ENCODE measurements around the gene TAL1. TPM values are rescaled to one million over a fixed set of nuclear protein-coding genes. Genes with fewer than 3 reads are reported as not detected.
"Not testable (repeated sequence)": the region's sequence is repeated elsewhere in the genome, so short reads cannot be mapped to it uniquely, and the experiment has no call there.

Gene TAL1
- polyA plus RNA-seq, 4 donors = 4.8 to 5.5 (median 5.2) TPM

DNA sequence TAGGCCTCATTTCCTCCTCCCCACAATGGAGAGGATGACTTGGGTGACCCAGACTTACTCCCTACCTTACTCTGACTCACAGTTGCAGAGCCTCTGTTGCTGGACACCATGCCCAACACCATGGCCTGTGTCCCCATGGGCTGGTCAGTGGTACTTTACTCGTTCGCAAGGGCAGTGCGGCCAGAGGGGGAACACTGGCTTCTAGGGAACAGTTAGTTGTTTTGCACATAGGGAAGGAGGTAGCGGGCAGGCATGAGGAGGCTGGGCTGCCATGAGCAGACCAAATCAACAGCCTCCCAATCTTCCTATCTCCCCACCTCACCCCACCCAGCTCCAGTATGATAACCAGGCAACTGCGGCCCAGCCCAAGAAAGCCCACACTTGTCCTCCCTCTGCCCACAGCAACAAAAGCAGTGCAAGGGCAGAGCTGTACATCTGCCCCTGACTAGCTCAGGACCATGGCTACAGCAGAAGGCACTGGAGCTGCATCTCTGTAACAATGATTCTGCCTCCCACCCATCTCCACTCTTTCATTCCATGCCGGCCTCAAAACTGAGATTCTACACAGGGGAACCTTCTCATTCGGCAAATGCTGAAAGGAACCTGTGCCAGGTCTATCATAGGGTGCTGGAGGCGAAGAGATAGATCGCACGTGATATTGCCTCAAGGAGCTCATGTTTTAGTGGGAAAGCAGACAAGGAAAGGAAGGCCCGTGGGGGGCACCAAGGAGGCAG lies 18.6 kb downstream of the TAL1 start:
- DNase-seq (ENCODE audit: low read depth in 4 of 4, low spot score in 2 of 4) = no peak

DNA sequence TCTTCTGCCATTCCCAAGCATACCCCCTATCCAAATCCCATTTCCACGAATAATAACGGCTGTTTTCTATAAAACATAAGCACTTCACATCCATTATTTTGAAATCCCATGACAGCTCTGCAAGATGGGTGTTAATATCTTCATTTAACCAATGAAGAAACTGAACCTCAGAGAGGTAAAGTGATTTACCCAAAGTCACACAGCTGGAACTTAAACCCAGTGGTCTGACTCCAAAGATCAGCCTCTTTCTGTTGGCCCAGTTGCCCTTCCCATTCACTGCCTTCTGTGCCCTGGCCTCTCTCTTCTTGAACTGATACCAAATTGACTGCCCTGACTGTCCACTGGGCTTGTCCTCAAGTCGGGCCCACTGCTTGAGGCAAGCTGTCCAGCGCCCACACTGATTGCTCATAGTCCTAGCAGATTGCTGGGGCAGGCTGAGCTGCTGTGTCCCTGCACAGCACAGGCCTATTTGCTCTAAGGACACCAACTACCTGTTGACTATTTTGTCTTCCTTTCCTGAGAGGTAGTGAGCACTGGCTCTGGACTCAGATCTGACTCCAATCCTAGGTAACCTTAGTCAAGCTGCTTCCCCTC lies 19.3 kb downstream of the TAL1 start:
- DNase-seq (ENCODE audit: low read depth in 4 of 4, low spot score in 2 of 4) = no peak

DNA sequence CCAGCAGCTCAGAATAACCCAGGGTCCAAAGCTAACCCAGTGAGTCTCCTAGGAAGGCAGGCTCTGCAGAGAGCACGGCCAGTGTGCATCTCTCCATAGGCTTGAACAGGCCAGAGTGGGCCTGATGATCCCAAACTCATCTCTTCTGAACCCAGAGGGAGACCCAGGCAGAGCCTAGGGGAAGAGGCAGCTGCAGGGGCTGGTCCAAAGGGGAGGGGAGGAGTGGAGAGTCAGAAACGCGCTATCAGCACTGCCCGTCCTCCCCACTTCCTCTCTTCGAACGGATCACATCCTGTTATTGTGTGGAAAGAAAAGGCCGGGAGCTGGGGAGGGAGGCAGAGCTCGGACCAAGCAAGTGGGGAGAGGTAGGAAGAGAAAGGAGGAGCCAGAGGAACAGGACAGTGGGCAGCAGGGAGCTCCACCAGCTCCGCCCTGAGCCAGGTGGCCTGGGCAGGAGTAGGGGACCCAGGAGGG lies 20.2 kb downstream of the TAL1 start:
- no peak for DNase-seq (ENCODE audit: low read depth in 4 of 4, low spot score in 2 of 4)

DNA sequence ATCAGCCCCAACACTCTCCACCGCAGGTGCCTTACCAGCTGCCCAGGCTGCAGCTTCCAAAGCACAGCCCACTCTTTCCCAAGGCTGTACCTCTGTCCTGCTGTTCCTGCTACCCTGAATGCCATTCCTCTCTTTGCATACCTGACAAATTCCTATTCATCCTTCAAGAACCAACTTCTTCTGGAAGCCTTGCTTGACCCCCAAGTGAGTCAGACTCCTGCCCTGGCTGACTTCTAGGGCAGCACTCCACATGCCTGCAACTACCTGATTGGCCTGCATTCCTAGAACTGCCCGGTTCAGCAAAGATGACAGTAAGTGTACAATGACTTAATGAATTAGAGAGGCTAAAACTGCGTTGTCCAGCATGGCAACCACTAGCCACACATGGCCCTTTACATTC lies 21.4 kb downstream of the TAL1 start:
- no peak for DNase-seq (ENCODE audit: low read depth in 4 of 4, low spot score in 2 of 4)

DNA sequence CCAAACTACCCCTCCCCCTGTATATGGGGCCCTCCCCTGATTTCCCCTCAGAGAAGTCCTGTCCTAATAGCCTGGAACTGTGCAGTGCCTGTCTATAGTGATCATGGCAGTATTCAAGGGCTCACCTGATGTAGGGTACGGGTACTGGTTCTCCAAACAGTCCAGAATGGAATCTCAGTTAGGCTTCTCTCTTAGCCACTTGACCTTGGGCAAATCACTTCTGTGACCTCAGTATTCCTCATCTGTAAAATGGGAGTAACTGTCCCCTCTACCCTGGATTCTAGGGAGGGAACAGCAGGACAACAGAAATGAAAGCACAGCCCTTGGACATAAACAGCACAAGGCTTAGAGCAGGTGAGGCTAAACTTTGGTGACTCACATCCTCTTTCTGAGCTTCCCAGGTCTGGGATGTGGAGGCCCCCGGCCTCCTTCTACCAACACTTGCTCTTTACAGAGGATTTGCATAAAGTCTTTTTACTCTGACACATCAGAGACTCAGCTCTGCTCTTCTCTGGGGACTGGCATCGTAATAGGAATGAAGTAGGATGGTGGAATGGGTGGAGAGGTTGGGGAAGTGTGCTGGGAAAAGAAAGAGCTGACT lies 22.2 kb downstream of the TAL1 start:
- DNase-seq (ENCODE audit: low read depth in 4 of 4, low spot score in 2 of 4) = no peak

DNA sequence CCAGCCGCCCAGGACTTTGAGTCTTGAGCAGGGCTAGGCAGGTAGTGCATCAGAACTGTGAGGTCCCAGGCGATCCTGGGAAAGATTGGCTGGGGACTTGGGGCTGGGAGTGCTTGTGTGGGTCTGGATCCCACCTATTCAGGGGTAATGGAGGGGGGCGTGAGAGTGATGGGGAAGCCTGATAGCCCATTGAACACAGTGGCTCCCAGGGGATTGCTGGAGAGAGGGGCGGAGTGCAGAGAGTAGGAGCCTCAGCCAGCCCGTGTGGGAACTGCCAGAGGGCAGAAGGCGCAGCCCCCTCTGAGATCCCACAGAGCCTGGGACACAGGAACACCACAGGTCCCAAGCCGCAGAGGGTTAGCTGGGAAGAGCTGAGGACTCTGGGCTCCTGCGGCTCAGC lies 22.9 kb downstream of the TAL1 start:
- no peak for DNase-seq (ENCODE audit: low read depth in 4 of 4, low spot score in 2 of 4)

DNA sequence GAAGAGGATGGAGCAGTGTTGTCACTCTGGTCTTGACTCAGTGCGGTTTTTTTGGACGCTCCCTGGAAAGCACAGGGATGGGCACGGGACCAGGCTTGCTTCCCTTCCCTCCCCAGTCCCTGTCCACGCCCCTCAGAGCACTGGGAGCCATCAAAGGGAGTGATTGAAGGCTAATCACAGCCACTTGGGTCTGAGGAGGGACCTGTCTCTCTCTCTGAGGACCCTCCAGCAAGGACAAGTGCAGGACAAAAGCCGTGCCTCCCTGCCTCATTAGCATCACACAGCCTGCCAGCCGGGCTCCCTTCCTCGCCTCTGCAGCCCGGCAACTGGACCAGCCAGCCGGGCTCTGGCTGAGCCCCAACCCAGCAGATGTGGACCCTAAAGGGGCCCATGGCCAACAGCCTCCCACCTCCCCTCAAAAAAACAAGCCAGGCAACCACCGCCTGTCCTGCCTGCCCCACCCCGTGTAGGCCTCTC lies 23.6 kb downstream of the TAL1 start:
- DNase-seq (ENCODE audit: low read depth in 4 of 4, low spot score in 2 of 4) = no peak

DNA sequence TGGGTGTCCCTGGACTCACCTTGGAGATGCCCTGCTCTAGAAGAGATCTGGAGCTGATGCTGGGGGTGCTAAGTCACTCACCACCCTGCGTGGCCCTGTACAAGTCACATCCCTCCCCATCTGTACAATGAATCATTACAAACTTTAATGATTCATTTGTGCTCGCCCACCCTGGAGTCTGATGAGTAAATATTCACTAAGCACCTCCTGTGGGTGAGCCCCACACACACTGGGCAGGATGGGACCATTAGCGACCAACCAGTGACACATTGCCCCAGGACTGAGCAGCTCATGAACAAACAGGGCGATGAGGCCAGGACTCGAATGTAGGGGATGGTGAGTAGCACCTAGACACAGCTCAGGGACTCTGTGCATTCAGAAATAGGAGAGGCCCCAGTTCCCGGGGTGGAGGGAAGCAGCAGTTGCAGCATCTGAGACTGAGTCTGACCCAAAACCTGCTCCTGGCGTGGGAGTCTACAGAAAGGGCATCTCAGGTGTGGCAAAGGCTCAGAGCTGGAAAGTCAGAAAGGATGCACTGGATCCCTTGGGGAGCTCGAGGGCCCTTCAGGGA lies 24.1 kb downstream of the TAL1 start:
- DNase-seq (ENCODE audit: low read depth in 4 of 4, low spot score in 2 of 4) = no peak

DNA sequence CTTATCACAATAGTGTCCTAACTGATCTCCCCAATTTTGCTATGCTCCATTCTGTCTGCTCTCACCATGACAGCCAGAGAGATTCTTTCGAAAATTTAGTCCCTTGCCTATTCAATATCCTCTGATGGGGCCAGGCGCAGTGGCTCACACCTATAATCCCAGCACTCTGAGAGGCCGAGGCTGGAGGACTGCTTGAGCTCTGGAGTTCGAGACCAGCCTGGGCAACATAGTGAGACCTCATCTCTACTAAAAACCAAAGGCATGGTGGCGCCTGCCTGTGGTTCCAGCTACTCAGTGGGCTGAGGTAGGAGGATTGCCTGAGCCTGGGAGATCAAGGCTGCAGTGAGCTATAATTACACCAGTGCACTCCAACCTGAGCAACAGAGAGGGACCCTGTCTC lies 26.1 kb downstream of the TAL1 start:
- no peak for DNase-seq (ENCODE audit: low read depth in 4 of 4, low spot score in 2 of 4)

DNA sequence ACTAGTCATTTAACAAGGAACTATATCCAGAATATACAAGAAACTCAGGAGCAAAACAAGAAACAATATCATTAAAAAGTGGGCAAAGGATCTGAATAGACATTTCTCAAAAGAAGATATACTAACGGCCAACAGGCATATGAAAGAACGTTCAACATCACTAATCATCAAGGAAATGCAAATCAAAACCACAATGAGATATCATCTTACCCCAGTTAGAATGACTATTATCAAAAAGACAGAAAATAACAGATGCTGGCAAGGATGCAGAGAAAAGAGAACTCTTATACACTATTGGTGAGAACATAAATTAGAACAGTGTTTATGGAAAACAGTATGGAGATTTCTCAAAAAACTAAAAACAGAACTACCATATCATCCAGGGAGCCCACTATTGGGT lies 28.5 kb downstream of the TAL1 start:
- not testable (repeated sequence) for DNase-seq (ENCODE audit: low read depth in 4 of 4, low spot score in 2 of 4)

DNA sequence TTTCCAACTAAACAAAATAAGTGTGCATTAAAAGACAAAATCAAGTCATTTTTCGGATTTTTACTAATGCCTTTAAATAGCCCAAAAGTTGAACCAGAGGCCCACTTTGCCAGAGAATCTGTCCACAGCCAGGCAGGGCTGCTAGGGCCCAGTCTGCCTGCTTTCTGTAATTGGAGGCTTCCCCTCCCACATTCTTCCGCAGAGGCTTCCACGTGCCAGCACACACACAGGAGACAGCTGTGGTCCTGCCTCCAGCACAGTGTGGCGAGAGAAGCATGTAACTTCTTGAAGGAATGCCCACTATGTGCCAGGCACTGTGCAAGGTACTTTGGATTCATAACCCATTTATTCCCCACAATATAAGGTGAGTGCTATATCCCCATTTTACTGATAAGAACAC lies 30.8 kb downstream of the TAL1 start:
- no peak for DNase-seq (ENCODE audit: low read depth in 4 of 4, low spot score in 2 of 4)

DNA sequence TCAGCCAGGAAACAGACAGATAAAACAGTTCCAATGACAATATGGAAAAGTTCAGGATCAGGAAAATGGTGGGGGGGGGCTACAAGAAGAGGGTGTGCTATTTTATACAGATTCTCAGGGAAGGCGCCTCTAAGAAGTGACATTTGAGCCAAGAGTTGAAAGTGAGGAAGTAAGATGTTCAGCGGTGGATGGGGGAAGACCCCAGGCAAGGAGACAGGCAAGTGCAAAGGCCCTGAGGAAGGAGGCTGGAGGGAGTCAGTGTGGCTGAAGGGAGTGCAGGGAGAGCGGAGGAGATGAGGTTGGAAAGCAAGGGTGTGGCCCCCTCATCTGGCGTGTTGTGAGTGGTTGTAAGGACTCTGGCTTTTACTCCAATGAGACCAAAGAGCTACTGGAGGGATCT lies 33.8 kb downstream of the TAL1 start:
- no peak for DNase-seq (ENCODE audit: low read depth in 4 of 4, low spot score in 2 of 4)

DNA sequence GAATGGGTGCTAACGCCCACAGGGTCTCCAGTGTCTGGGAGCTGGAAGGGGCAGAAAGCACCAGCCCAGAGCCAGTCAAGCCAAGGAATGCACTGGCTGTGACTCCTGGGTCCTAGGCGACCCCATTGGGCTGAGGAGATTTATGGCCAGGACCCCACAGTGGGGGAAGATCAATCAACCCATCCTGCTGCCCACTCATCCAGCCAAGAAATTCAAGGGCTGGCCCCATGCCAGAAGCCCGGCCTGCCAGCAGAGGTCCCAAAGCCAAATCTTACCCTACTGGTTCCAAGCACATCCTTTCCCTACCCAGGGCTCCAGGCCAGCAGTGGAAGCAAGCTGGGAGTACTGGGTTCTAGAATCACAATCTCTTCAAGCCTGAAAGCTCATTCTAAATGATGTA lies 35.4 kb downstream of the TAL1 start:
- DNase-seq (ENCODE audit: low read depth in 4 of 4, low spot score in 2 of 4) = no peak

DNA sequence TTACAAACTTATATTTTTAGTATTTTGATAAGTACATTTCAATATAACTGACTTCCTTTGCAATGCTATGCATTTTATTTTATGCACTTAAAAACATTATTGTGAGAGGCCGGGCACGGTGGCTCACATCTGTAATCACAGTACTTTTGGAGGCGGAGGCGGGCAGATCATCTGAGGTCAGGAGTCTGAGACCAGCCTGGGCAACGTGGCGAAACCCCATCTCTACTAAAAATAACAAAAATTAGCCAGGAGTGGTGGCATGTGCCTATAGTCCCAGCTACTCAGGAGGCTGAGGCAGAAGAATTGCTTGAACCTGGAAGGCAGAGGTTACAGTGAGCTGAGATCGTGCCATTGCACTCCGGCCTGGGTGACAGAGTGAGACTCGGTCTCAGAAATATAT lies 36.0 kb downstream of the TAL1 start:
- not testable (repeated sequence) for DNase-seq (ENCODE audit: low read depth in 4 of 4, low spot score in 2 of 4)

DNA sequence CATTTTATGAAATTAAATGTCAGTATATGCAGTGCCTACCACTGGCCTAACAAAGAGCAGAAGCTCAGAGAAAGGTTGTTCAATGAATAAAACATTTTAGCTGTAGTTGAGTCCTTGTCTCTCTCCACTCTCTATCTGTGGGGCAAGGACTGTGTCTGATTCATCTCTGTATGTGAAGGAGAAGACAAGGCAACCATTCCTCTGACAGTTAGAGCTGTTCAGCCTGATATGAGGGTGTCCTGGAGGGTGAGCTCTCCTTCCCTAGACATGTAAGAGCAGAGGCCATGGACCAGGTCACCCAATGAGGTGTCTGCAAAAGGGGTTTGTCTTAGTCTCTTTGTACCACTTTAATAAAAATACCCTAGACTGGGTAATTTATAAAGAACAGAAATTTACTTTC lies 37.7 kb downstream of the TAL1 start:
- no peak for DNase-seq (ENCODE audit: low read depth in 4 of 4, low spot score in 2 of 4)

DNA sequence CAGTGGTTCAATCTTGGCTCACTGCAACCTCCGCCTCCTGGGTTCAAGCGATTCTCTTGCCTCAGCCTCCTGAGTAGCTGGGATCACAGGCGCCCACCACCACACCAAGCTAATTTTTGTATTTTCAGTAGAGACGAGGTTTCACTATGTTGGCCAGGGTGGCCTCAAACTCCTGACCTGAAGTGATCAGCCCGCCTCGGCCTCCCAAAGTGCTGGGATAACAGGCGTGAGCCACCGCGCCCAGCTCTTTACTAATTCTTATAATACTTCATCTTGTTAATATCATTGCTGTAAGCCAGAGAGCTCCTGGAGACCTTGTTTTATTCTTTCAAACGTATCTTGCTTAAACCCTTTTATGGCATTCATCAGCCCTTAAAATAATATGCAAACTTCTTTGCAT lies 38.5 kb downstream of the TAL1 start:
- not testable (repeated sequence) for DNase-seq (ENCODE audit: low read depth in 4 of 4, low spot score in 2 of 4)

DNA sequence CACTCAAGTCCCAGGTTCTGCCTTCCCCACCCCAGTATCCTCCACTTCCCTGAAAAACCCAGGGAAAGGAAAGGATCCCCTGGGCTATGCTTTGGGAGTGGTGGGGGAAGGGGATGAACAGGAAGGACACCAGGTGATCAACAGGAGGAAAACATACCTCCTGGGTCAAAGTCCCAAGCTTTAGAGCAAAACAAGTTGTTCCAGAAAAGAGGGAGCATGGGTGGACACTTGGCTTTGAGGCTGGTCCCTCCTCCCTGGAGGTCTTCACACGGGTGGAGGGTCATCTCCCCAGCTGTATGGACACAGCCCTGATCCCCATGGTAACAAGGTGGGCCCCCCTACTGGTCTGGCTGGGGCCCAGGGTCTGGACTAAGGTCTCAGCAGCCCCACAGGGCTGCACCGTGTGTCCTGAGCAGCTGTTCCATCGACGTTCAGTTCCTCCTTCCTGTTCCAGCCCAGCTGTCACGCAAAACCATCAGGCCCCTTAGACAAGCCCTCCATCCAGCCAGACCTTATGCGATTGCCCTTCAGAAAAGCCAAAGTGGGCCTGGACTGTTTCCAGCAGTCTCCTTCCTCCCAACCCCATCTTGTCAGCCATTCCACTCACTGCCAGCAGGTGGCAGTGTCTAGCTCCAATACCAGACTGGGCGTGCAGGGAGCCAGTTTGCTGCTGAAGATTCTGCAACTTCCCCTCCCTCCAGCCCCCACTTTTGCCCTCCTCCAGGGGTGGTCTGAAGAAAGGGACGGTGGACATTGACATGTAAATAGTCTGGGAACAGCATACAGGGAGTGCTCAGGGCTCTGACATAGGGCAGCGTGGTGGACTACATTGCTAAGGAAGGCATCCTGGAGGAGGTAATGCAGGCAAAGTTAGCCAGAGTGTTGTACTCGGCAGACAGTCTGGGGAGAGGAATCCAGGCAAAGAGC lies 39.3 kb downstream of the TAL1 start:
- peak in 3 of 4 donors; percentile 56 to 75 (median 70) for DNase-seq (ENCODE audit: low read depth in 4 of 4, low spot score in 2 of 4)

DNA sequence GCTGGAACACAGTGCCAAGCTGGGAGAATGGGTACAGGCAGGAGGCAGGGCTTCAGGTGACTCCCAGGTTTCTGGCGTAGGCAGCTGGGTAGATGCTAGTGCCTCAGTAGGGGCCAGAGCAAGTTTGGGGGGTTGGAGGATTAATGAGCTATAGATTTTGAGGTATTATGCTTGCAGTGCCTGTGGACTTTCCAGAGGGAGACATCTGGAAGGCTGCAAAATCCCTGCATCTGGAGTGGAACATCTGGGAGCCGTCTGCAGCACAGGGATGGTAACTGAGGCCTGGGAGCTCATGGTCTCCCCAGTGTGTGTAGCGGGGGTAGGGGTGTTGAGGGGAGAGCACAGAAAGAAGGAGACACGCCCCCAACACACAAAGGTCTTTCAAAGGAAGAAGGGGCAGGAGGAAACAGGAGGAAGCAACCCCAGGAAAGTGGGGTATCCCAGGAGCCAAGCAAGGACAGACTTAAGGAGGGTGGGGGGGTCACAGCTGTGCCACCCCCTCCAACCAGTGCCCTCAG lies 40.0 kb downstream of the TAL1 start:
- DNase-seq (ENCODE audit: low read depth in 4 of 4, low spot score in 2 of 4) = no peak

DNA sequence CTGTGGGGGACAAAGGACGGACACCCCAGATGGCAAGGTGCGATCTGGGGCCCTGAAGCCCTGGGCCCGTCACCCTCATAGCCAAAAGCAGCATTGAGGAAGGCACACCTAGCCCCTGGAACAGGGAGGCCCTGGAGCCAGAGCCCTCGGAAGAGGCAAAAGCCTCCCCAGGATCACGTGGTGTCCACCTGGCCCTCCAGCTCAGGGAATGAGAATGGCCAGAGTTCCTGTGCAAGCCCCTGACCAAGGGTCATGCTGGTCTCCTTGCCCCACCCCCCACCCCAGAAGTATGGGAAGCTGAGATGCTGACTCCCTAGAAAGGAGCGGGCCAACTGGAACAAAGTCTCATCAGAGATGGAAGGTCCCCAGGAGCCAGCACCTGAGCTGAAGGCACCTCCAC lies 41.2 kb downstream of the TAL1 start:
- no peak for DNase-seq (ENCODE audit: low read depth in 4 of 4, low spot score in 2 of 4)

DNA sequence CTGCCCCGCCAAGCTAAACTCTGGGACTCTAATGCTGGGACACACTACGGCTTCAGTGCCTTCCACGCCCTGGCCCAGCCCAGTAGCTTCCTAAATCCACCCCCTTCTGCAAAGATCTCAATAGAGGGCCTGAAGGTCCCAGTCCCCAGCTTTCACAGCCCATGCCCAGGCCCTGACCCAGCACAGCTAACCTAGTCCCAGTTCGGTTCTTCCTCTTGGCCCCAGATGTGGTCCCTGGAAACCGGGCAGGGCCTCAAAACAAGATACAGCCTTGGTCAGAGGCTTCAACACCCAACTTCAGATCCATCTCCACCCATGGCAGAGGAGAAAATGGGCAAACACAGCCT lies 41.5 kb downstream of the TAL1 start:
- no peak for DNase-seq (ENCODE audit: low read depth in 4 of 4, low spot score in 2 of 4)

Measured in left renal cortex interstitium (tissue), 4 donors.